ENCODE results near the gene ARHGEF38. TPM values are rescaled to one million over a fixed set of nuclear protein-coding genes. Genes with fewer than 3 reads are reported as not detected.

ARHGEF38 gene
- polyA plus RNA-seq, 1 donor: 5.9 TPM

DNA sequence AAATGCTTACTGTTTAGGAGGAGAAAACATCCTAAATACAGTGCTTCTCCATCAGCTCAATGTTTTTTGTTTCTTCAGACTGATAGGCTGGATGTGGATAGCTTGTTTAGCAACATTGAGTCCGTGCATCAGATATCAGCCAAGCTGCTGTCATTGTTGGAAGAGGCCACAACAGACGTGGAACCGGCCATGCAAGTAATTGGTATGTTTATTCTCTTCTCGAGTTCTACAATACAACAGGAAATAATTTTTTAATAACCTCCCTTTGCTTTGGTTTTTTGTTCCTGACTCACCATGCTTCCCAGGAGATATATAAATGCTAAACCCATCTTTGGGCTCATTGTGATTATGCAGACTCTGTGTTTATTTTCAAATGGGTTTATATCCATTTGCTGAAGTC is 60.9 kb downstream of the ARHGEF38 start:
- DNase-seq: no peak

DNA sequence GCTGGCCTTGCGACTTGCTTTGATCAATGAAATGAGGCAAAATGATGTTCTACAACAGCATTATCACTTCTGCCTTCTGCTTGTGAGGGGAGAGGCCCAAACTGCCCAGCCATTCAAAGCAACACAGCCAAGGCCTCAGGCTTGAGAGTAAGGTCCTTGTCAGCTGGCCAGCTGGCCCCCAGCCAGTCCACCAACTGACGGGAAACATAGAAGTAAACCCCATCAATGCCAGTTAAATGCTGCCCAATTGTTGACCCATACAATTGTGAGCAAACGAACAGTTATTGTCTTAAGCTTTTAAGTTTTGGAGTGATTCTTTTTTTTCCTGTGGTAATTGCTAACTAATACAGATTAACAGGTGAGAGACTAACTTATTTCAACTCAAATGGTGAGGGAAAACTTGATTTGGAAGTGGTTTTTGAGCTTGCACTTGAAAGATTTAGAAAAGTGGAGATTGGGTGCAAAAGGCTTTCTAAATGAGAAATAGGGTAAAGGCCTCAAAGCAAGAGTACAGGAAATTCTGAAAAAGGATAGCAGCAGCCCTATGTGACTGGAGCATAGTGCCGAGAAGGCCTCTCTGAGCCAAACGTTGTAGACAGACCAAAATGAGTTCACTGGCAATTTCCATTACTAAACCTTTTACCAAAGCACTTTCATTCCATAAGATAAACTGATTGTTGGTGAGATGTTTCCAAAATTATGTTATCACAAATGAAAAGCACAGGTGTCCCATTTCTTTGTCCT is 66.9 kb downstream of the ARHGEF38 start:
- DNase-seq: no peak

DNA sequence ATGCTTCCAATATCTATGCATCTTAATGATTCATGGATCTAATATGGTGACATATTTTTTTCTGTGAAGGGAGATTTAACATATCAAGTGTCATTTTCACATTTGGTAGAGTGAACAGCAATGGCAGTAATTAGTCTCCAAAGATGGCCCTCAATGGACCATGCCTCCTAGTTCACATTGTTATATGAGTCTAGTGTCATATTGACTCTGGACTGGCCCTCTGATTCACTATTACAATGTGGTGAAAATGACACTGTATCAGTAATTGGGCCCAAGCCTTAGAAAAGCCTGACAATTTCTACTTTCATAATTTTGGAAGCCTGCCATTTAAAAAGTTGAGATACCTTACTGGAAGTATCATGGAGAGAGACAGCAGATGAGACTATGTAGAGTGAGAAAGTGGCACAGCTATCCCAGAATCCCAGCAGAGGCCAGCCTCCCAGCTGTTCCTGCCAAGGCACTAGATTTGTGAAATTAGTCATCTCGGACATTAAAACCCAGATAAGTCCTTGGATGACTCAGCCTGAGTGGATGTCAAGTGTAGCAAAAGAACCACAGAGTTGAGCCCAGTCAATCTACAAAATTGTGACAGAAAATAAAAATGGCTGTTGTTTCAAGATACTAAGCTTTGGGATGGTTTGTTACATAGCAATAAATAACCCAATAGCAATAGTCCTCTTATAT is 68.4 kb downstream of the ARHGEF38 start:
- DNase-seq: no peak

DNA sequence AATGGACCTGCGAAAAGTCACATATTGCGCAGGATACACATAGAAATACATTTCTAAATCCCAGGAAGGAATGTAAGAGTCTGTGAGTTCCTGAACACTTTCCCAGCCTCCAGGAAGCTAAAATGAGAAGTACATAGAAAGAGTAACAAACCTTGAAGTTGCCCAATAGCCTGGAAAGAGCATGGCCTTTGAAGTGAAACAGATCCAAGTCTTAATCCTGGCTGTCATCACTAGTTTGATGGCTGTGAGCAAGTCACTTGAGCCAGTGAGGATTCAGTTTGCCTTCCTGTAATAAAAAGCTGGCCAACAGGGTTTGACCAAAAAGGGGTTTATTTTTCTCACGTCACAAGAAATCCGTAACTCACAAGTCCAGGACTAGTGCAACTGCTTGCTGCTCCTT is 69.8 kb downstream of the ARHGEF38 start:
- no peak for DNase-seq

DNA sequence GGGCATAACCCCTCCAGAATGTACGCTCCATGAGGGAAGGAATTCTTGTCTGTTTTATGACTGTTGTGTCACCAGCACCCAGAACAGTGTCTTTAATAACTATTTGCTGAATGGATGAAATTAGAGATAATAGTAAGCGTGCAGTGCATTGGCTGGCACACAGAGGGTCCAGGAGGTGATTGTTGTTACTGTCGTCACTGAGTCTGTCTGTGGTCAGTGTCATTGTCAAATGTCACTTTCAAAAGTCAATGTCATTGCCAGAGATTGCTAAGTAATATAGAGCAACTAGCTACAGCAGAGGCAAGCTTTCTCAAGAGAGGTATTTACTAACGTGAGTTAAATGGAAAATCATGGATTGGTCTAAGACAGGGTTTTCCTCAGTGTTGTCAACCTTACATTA is 70.7 kb downstream of the ARHGEF38 start:
- DNase-seq: no peak

DNA sequence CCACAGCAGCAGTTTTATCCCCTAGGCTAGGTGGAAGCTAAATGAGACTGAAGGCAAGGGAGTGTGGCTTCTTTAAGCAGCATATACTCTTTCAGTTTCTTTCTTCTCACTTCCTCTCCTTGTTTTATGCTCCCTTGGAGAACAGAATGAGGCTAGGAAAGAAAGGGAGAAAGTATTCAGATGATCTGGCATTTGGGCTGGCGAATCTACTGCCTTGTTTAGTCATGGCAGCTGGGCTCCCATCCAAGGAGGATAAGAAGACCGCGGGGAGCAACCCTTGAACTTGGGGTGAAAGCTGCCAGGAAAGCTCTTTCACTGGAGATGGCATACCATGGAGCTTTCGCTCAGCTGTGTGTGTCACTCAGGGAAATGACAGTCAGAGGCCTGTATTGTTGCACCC is 72.1 kb downstream of the ARHGEF38 start:
- DNase-seq: no peak

DNA sequence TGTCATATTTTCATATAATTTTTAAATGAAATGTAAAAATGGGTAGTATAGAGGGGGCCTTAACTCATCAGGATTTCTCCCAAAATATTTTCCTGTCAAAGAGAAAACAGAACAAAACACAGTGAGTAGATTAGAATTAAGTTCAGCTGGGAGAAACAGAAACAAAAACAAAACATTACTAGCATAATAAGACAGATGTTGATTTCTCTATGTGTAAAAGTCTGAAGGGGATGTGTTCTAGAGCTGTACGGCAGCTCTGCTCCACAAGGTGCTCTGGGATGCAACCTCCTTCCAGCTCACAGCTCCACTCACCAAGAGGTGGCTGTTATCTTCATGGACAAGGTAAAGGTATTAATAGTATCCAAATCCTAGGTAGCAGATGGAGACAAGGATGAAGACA is 72.8 kb downstream of the ARHGEF38 start:
- DNase-seq: no peak

DNA sequence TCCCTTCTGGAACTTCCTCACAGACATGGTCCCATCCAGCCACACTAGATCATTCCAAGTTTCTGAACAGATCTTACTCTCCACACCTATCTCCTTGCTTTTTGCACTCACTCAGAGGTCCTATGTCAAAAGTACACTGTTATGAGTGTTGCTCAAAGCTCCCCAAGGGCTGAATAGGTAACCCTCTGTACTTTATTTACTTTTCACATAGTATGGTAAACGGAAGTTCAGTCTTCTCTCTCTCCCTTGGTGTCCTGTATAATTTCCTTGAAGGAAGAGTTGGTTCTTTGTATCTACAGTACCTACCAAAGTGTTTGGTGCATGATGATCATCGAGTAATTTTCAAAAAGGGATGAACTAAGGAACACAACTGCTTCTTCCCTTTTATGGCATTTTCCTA is 74.4 kb downstream of the ARHGEF38 start:
- DNase-seq: no peak

DNA sequence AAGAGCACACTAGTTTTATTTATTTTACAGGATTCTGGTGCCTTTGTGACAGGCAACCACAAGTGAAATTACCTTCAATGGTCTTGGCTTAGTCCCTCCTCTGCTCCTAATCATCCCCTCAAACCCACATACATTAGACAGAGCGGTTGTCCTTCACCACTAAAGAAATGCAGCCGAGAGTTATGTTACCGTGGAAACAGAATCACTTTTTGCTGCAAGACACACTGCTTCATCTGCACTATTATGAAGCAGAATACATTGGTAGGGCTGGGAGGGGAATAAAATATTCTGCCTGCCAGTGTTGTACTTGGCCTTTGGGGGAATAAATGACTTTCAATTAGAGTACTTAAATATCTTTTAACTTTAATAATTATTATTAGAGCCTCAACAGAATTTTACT is 75.2 kb downstream of the ARHGEF38 start:
- no peak for DNase-seq

DNA sequence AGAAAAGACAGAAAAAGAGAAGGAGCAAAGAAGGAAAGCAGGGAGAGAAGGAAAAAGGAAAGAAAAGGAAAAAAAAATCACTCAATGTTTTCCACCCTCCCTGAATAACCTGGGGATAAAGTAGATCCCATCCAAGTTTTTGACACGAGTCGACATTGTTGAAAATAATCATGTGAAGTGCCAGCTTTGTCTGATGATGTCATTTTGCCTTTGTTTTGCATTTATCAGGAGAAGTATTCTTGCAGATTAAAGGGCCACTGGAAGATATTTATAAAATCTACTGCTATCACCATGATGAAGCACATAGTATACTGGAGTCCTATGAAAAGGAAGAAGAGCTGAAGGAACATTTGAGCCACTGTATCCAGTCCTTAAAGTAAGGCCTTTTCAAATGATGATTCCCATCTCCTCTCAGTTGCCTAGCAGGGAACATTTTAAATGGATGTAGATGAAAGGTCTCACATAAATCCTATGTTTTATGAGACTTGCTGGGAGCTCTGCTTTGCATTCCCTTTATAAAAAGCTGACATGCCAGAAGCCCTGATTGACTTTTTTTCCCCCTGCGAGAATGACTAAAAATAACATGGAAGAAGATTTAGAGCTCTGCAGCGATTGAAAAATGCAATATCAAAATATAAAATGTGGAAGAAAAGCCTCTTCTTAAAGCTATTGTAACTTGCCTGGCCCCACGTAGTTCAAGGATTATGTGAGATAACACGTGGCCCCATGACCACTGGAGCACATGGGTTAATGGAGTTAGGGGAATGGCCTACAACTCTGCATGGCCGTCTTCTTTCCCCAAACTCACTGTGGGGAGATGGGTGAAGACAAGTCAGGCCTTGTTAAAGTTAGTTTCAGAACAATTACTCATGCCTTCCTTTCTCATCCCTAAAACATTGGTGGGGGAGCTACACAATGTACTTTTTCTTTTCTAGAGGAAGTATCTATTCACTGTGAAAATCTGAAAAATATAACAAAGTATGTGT is 78.5 kb downstream of the ARHGEF38 start:
- DNase-seq: peak; percentile 56

DNA sequence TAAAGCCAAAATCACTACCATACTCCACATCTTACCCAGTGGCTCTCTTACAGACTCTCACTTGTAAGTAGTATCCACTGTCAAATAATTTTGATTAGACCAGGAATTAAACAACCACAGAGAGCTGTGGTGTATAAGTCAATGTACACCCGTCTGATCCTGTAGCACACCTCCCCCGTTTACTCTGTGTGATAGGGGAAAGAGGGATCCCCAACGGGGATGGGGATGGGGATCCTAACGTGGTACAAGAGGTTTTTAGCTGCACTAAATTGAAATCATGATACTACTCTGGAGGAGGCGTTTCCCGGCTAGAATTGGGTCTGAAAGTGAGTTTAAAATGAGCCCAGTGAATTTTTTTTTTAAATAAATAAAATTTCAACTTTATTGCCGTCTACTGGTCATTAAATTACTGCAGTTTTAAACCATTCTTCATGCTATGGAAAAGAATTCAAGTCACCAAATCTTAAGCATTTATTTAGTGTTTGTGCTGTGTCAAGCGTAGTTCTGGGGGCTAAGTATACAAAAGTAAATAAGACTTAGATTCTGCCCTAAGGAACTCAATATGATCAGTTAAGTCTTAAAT is 79.5 kb downstream of the ARHGEF38 start:
- DNase-seq: no peak

DNA sequence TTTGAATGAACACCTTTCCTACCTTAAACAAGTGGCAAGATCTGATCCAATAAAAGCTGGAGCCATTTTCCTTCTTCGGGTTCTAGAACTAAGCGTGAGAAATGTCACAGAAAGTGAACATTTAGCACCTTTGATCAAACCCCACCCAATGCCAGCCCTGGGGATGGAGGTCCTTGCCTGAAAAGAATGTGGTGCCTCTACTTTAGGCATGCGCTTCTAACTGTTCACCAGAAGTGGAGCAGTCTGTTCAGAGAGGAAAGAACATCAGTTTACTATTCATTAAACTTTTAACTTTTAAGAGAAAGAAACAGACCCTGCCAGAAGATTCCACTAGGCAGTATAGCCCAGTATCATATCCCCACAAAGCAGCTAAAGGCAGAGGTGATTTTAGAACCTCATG is 80.2 kb downstream of the ARHGEF38 start:
- DNase-seq: no peak

DNA sequence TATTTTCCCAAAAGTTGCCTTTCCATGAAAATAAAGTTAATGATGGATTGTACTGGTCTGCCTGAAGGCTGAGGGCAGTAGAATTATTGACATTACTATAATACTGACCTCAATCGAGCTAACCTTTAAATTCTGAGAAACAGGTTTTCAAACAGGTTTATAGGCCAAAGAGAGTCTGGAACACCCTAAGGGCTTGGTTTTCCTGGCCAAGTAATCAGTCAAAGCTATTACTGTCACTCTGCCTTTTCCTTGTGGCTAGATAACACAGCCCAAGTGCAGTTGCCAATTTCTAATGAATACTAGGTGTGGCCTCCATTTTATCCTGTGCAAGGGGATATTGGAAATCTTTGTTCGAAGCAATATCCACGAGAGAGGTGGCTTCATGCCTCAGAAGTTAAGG is 80.8 kb downstream of the ARHGEF38 start:
- DNase-seq: no peak

DNA sequence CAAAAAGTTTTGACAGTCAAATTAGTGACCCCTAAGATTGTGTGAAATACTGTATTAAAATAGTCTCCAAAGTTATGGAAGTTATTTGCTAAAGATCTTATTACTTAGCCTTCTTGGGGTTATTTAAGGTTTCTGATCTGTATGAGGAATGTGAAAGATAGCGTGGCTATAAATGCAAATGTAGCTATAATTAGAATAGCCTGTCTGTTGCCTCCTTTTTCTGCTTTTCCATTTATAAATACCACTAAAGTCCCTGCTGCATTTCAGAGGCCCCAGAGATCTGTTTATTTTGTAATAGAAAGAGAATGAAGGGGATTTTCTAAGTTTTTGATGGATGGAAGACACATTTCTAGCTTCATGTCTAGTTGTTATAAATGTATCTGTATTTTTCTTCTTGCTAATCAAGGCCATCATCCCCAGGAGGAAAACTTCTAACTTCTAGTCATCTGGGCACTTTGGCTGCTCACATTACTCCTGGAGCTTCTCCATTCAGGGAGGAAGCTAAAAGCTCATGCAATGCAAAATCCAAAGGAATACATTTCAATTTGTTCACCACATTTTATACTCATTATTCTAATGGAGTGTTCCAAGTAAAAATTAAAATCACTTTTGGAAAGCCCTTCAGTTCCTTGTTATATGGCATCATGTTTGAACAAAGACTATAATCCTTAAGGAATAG is 82.1 kb downstream of the ARHGEF38 start:
- no peak for DNase-seq

DNA sequence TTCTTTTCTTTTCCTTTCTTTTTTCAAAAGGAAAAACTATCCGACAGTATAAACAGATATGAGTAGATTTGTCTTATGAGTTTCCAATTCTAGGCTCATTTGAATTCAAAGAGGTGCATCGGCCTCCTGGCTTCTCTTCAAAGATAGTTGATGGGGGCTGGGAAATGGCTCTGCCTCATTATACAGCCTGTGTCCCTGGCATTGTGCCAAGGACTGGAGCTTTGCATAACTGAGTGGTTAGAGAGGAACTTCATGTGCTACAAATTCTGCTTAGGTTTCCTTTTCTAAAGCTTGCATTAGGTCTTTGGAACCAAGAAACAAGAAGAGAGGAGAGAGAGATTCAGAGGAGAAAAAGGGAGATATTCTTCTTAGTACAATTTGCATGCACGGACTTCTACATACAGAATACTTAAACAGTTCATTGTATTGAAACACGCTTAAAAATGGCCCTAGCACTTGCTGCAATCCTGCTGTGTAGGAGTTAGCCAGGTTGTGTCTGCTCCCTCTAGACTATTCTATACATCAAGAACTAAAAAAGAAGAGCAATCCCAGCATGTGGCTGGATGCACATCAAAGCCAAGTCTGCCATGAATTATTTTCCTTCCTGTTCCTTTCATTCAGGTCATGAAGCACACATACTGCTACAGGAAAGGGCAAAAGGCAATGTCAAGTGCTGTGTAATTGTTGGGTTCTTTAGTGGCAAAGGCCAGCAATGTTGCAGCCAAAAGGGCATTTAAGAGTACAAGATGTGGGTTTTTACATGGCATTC is 85.2 kb downstream of the ARHGEF38 start:
- DNase-seq: no peak

DNA sequence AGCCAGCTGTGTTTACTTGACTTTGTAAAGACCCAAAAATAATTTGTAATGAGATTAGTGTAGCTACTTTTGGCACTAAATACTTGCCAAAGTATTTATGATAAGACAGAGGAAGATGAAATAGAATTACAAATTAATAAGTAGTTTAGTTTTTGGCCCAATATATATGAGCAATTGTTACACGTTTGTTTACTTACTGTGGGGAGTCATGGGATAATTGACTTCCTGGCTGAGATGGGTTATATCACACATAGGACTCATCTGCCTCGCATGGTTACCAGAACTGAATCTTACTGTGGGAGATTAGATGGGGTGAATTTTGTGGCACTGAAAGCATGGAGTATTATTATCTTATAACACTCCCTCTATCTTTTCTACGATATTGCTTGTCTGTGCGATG is 89.4 kb downstream of the ARHGEF38 start:
- no peak for DNase-seq

DNA sequence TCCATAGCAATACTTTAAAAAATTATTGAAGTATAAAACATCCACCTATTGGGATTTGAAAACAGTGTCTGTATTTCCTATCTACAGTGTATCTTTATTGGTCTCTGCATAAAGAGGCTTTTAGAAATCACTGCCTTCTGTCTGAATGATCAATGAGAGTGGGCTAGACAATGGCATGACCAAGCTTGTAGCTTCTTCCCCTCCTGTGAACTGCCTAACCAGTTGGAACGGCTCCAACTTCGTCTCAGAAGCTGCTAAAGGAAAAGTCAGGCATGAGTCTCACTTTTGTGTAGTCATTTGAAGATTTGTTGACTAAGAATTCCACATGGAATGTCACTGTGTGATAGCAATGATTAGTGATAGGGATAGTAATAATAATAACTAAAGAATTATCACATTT is 91.8 kb downstream of the ARHGEF38 start:
- no peak for DNase-seq

DNA sequence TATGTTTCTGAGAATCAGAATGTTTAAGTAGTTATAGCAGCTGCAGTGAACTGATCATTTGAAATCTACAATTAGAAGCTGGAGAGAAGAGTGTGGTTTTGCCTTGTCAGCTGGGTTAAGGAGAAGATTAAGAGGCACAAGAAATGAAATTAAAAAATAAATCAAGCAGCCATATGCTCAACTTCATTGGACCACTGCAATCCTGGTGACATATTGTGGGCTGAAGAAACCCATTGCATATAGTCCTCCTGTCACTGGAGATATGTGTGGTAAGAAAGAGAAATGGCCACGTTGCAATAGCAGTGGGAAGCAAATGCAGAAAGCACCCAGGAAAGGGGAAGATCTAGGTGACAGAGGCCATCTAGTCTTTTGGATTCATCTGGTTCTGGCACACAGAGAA is 93.0 kb downstream of the ARHGEF38 start:
- no peak for DNase-seq

DNA sequence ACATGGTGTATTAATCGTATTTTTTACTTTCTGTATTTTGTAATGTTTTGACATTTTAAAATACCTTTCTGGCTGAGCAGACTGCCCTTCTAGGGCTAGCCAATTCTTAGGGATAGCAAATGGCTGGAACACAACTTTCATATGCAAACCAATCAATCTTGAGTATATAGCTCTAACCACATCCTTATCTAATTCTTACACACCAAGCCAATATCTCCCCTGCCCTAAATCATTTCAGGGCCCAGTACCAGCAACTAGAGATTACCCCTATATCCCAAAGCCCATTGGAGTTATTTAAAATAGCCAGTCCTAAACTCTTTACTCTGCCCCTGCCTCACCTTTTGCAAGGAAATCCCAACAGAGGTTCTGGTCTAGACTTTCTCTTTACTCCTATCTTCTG is 97.8 kb downstream of the ARHGEF38 start:
- no peak for DNase-seq

DNA sequence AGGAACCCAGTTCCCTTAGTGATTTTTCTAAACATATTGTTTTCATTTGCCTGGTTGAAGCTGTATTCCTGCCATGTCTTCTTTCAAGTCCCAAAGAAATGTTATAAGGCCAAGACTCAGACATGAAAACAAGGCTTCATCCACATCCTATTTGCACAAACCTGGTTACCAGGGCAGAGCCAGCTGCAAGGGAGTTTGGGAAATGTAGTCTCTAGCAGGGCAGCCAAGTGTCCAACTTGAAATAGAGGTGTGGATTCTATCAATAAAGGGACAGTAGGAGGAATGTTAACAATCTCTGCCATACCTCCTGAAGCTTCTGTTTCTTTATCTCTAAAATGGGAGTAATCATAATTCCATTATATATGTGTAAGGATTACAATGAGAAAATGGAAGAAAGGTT is 99.5 kb downstream of the ARHGEF38 start:
- DNase-seq: no peak

DNA sequence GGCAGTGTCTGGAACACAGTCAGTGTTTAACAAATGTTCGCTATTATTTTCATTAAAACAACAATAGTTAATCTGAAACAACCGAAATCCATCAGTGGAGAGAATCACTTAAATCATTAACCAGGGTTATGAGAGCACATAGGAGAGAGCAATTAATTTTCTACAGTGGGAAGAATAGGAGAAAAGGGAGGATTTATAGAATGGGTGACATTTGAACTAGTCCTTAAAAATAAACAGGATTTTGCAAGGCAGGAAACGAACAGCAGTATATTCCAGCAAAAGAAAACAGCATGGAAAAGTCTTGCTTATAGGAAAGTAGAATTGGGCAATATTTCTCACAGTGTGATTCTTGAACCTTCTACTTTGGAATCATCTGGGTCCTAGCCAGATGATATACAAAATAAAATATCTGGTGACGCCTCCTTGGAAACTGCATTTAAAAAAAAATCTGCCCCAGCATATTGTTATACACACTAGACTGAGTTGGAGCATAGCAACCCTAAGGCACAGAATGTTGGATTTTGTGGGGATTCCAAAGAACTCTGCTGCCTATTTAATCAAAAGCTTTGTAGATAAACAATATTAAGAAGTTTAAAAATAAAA is 100.0 kb downstream of the ARHGEF38 start:
- peak; percentile 37 for DNase-seq
